ENCODE data around the gene FGF12.

The FGF12 gene

GRCh38 chr3:192685801-192686200 lies 41.5 kb downstream of the FGF12 start:
- no peak for DNase-seq (ENCODE audit: low spot score)

- DNase-seq (ENCODE audit: low spot score) = no peak
Observed at GRCh38 chr3:192684151-192684550, 43.2 kb downstream of the FGF12 start.

- no peak for DNase-seq (ENCODE audit: low spot score)
Observed at GRCh38 chr3:192675958-192676649, 51.2 kb downstream of the FGF12 start.

GRCh38 chr3:192655628-192656027 lies 71.7 kb downstream of the FGF12 start:
- DNase-seq (ENCODE audit: low spot score) = no peak

- no peak for DNase-seq (ENCODE audit: low spot score)
Observed at GRCh38 chr3:192655040-192655439, 72.3 kb downstream of the FGF12 start.

GRCh38 chr3:192653862-192654261 lies 73.5 kb downstream of the FGF12 start:
- DNase-seq (ENCODE audit: low spot score) = no peak

GRCh38 chr3:192652727-192653126 lies 74.6 kb downstream of the FGF12 start:
- DNase-seq (ENCODE audit: low spot score) = no peak

- DNase-seq (ENCODE audit: low spot score) = no peak
Observed at GRCh38 chr3:192651836-192652512, 75.4 kb downstream of the FGF12 start.

- DNase-seq (ENCODE audit: low spot score) = no peak
Observed at GRCh38 chr3:192645437-192645836, 81.9 kb downstream of the FGF12 start.

GRCh38 chr3:192642651-192643050 lies 84.7 kb downstream of the FGF12 start:
- no peak for DNase-seq (ENCODE audit: low spot score)

GRCh38 chr3:192641919-192642318 lies 85.4 kb downstream of the FGF12 start:
- DNase-seq (ENCODE audit: low spot score) = no peak

- no peak for DNase-seq (ENCODE audit: low spot score)
Observed at GRCh38 chr3:192639987-192640386, 87.4 kb downstream of the FGF12 start.

- no peak for DNase-seq (ENCODE audit: low spot score)
Observed at GRCh38 chr3:192637803-192638202, 89.5 kb downstream of the FGF12 start.

- no peak for DNase-seq (ENCODE audit: low spot score)
Observed at GRCh38 chr3:192636517-192637444, 90.6 kb downstream of the FGF12 start.

GRCh38 chr3:192629429-192629828 lies 97.9 kb downstream of the FGF12 start:
- no peak for DNase-seq (ENCODE audit: low spot score)

- DNase-seq (ENCODE audit: low spot score) = no peak
Observed at GRCh38 chr3:192621909-192622308, 105.4 kb downstream of the FGF12 start.

GRCh38 chr3:192620275-192620674 lies 107.1 kb downstream of the FGF12 start:
- no peak for DNase-seq (ENCODE audit: low spot score)

- DNase-seq (ENCODE audit: low spot score) = no peak
Observed at GRCh38 chr3:192611411-192611810, 115.9 kb downstream of the FGF12 start.

- no peak for DNase-seq (ENCODE audit: low spot score)
Observed at GRCh38 chr3:192608726-192609600, 118.4 kb downstream of the FGF12 start.

- no peak for DNase-seq (ENCODE audit: low spot score)
Observed at GRCh38 chr3:192607798-192608197, 119.5 kb downstream of the FGF12 start.

GRCh38 chr3:192597913-192598312 lies 129.4 kb downstream of the FGF12 start:
- DNase-seq (ENCODE audit: low spot score) = no peak

- no peak for DNase-seq (ENCODE audit: low spot score)
Observed at GRCh38 chr3:192597506-192597905, 129.8 kb downstream of the FGF12 start.
